Measurements from ENCODE around the gene NOP53.
"Not testable (repeated sequence)": the region's sequence is repeated elsewhere in the genome, so short reads cannot be mapped to it uniquely, and the experiment has no call there.

NOP53 gene

DNA sequence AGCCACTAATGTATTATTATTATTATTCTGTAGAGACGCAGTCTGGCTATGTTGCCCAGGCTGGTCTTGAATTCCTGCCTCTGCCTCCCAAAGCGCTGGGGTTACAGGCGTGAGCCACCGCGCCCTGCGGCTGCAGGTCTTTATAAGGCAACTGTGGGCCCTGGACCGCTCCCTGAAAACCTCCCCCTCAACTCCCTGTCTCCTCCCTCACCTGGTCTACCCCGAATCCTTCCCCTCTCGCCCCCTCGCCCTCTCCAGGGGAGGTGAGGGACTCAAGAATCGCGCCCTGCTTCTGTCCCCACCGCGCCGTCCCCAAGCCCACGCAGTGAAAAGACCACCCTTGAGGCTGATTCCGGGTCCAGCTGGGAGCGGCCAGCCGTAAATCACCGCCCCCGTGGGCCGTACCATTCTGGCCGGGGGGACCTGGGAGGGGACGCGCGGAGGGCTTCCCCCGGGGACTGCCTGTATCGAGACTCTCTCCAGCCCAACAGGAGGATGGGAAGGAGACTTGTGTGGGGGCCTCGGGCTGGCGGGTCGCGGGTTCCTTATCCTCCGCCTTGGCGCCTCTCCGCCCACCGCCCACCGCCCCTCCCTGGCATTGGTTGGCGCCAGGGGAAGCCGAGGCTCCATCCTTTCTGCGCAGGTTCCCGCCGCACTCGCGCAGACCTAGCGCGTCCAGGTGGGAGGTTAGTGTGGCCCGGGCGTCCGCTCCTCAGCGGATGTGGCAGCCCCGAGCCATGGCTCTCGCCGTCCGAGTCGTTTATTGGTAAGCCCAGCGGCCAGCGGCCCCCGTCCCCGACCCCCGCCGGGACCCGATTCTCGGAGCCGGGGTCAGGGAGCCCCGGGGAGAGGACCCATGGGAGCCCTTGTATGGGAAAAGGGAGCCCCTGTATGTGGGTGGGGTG, 33.0 kb downstream of the NOP53 start, which contains the start of gene SELENOW:
TSS of gene SELENOW (plus strand) at position 655 of the 905 bp plus-strand sequence. CDS start at position 738, 83 bp downstream.
- DNase-seq = peak; percentile 51

DNA sequence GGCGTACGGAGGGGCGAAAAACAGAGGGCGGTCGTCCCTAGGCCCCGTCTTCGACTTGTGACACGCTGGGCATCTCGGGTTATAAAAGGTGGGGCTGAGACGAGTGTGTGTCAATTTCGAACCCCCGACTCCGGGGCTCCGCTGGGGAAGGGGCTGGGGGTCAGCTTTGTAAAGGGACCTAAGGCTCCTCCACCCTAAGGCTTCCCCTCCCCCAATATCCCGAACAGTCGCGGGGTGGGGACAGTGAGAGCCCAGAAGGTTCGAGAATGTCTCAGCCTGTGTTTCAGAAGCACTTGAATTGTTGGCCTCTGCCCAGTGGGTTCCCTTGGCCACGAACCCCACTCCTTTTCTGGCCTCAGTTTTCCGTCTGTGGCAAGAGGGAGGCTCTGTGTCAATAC, 33.6 kb downstream of the NOP53 start:
- no peak for DNase-seq

- DNase-seq = no peak
Observed at GRCh38 chr19:47779524-47780214, 34.3 kb downstream of the NOP53 start.

DNA sequence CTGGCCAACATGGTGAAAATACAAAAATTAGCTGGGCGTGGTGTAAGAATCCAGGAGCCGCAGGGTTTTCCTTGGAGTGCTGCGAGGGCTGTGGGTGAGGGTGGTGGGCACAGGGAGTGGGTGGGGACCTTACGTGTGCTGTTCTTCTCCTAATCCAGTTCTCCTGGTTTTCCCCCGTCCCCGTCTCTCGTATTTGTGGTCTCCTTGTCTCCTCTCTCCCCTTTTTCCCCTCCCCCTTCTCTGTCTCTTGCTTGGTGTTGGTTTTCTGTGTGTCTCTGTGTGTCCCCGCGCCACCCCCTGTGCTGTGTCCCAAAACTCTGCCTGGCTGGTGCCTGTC, 34.8 kb downstream of the NOP53 start:
- DNase-seq = no peak

- DNase-seq = no peak
Observed at GRCh38 chr19:47781590-47782262, 36.4 kb downstream of the NOP53 start.

DNA sequence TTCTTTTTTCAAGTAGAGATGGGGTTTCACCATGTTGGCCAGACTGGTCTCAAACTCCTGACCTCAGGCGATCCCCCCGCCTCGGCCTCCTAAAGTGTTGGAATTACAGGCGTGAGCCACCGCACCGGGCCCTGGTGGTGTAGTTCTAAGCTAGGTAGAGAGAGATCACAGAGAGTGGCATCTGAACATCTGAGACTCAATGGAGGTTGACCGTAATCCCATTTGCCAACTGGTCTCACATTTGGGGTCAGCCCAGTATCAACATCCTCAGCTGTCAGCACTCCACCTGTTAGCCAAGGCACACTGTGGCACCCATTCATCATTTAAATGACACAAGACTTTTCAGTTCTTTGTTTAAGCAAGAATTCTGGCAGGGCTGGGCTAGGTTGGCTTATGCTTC, 41.2 kb downstream of the NOP53 start:
- no peak for DNase-seq

- not testable (repeated sequence) for DNase-seq
Observed at GRCh38 chr19:47787307-47787706, 42.0 kb downstream of the NOP53 start.

DNA sequence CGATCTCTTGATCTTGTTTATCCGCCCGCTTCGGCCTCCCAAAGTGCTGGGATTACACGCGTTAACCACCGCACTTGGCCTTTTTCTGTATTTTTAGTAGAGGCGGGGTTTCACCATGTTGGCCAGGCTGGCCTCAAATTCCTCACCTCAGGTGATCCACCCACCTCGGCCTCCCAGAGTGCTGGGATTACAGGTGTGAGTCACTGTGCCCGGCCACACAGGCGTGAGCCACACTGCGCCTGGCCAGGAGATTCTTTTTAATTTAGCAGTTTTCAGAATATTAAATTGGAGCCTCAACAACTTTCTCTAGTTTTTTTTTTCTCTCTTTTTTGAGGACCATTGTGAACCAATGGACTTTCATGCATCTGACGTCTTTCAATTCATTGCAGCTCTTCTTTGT, 44.5 kb downstream of the NOP53 start:
- not testable (repeated sequence) for DNase-seq

- DNase-seq = peak; percentile 57
Observed at GRCh38 chr19:47790398-47790814, 45.1 kb downstream of the NOP53 start.

DNA sequence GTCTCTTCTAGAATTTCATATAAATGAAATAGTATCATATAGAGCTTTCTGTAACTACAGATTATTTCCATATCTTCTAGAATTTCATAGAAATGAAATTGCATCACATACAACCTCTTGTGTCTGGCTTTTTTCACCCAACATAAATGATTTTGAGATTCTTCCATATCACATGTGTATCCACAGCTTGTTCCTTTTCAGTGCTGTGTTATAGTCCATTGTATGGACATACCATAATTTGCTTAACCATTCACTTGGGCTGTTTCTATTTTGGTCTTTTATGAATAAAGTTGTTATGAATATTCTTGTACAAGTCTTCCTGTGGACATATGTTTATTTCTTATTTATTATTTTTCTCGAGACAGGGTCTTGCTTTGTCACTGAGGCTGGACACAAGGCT, 47.3 kb downstream of the NOP53 start:
- no peak for DNase-seq

- DNase-seq = no peak
Observed at GRCh38 chr19:47794526-47794925, 49.2 kb downstream of the NOP53 start.

GRCh38 chr19:47796785-47797184, 51.4 kb downstream of the NOP53 start:
- DNase-seq = no peak

DNA sequence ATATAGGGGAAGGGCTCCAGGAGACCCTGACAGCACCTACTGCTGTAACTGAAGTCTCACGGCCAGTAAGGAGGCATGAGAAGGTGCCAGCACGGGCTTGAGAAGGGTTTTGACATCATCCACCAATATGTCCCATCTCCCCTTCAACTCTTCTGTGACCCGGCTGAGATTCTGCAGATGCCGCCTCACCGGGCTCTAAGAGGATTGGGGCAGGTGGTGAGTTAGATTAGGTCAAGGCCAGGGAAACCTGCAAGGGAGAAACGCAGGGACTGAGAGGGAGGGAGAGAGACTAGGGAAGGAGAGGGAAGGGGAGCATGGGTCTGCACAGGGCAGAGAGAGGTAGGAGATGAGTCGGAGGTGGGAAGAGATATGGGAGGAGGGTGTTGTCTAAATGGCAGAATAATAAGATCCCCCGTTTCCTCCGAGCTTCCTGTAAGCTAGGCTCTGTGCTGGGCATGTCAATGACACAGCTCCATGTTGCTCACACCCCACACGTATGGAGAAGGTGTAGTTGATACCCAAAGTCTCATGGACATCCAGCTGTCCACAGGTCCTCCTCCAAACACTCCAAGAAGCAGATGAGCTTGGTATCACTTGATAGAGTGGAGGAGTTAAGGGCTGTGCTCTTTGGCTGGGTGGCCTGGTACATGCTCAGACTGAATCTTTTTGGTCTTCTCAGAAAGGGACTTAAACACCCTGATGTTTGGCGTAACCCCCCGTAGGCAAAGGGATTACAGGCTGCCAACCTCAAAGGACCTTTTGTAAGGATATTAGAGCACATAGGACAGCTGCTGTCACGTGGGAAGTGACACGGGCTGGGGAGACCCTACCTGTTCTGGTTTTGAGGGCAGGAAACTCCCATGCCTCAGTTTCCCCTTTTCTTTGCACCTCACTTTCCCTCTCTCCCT, 52.9 kb downstream of the NOP53 start:
- no peak for DNase-seq

GRCh38 chr19:47798904-47799266, 53.5 kb downstream of the NOP53 start:
- no peak for DNase-seq

DNA sequence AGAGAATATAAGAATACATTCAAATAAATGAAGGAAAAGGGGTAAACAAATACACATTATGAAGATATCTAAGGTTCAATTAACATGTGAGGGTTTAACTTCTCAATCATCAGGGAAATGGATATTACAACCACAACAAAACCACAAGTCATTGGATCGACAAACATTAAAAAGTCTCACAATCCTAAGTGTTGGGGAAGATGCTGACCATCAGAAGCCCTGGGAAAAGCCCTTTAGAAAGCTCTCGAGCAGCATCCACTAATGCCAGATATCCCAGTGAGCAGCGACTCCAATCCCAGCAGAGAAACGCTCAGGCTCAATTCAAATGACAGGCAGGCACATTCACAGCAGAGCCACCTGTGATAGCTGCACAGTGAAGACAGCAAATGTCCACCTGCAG, 55.9 kb downstream of the NOP53 start:
- no peak for DNase-seq

DNA sequence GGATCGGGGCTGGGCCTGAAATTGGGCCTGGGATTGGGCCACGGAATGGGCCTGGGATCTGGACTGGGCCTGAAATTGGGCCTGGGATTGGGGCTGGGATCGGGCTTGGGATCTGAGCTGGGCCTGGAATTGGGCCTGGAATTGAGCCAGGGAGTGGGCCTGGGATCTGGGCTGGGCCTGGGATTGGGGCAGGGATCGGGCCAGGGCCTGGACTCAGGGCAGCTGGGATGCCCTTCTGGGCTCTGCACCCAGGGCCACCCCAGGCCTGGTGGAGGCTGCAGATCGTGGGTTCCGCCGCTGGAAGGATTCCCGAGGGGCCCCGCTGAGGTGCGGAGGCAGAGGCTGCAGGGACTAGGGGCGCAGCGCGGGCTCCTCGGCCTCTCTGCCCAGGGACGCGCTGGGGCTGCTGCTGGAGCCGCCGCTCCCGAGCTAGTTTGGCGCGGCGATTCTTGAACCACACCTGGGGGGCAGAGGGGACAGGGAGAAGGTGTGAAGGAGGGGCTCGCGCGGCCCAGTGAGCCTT, 57.2 kb downstream of the NOP53 start:
- DNase-seq = no peak

DNA sequence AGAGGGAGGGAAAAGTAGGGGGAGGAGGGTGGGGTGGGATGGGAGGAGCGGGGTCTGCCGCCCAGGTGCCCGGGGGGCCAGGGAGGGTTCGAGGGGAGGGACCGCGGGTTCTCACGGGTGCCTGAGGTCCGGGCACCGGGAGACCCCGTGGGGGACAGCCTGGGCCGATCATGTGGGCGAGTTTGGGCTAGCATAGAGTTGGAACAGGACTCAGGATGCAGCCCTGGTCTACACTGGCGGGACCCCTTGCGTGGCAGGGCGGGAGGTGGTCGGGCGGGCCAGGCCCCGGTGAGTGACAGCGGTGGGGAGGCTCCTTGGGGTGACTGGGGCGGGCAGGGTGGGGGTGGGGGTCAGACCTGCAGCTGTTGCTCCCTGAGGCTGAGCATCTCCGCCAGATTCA, 57.8 kb downstream of the NOP53 start:
- DNase-seq = not testable (repeated sequence)

DNA sequence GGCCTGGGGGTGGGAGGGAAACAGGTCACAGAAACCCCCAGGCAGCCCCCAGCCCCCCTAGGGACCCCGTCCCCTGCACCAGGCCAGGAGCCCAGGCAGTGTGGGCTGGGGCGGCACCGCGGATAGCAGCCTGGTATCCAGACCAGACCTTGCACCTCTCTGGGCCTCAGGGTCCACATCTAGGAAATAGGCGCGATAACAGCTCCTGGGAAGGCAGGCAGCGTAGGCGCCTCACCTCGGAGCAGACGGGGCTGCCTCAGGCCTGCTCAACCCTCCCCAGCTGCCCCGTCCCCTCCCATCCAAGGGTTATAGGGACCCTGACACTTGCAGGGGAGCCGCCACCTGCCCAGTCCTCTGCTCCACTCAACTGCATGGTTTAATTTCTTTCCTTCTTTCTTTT, 58.3 kb downstream of the NOP53 start:
- not testable (repeated sequence) for DNase-seq

- not testable (repeated sequence) for DNase-seq
Observed at GRCh38 chr19:47804451-47804850, 59.1 kb downstream of the NOP53 start, which contains the start of gene TPRX1. TSS of gene TPRX1 (minus strand) at chr19:47804551. CDS start at chr19:47804539, 12 bp downstream.

DNA sequence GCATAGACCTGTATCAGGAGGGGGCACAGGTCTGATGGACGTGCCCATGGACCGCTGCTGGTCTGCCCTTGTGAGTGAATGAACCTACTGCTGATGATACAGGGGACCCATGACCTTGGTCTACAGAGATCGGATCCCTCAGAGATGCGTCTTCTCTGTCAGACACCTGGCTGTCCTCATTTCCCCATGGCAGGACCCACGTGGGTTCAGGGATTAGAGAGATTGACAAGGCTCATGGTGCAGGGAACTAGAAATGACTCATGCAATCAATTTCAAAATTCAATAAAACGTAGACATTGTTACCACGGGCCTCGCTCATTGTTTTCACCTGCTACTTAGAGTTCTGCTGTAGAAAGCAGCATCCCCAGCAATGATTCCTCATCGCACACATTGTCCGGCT, 60.0 kb downstream of the NOP53 start:
- no peak for DNase-seq

GRCh38 chr19:47806435-47806834, 61.1 kb downstream of the NOP53 start:
- DNase-seq = no peak

Data from GDM1 (cell line).